GM19193 (cell line): ENCODE measurements around the gene ENTR1.

ENCODE experiments used
- POLR2A ChIP-seq: IDR thresholded peaks from 4 replicates; pipeline ENCODE4 v1.6.1; 2011; ENCODE audit not compliant: insufficient read depth, insufficient read length; ENCODE audit errors: extremely low read depth

ENTR1 gene

DNA sequence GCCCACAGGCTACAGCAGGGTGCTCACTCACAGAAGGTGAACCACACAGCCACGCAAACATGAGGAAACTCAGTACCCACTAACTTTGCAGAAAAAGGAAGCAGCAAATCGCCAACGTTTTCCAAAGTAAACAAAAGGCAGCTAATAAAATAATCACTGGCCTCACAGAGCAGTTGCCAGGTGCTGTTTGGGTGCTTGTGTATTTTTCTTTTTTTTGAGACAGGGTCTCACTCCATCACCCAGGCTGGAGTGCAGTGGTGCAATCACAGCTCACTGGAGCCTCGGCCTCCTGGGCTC, 14.2 kb downstream of the ENTR1 start:
- TF ChIP-seq POLR2A: no peak

DNA sequence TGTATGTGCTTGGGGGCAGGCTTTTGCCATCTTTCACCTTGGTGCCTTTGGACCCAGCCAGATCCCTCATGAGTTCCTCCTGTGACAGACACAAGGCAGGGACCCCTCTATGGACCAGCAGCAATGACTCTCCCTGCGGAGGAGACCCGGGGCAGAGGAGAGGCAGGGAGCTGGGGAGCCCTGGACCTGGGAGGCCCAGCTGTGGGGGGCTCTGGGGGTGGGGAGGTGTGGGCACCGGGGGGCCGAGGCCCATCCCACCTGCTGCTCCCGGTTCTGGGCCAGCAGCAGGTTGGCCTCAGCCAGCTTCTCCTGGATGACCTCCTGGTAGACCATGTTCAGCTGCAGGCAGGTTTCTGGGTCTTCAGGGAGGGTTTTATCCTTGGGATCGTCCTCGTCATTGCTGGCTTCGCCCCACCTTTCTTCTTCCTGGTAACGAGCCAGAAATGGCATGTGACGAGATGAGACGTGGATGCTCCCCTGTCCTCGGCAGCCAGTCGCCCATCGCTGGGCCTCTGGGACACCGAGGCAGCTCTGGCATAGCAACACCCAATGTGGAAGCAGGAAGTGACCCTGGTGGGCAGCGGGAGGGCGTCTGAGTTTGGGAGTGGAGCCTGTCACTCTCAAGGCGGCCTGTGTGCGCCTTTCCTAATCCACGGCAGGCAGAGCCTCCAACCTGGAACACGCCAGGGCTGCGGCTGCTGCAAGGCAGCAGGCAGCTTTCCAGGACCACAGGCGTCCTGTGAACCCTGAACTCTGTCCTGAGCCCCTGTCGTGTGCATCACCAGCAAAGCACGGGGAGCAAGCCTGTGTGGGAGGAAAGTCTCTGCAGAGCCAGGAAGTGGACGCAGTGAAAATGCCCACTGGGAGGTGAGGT, 14.8 kb downstream of the ENTR1 start:
- no peak for TF ChIP-seq POLR2A

DNA sequence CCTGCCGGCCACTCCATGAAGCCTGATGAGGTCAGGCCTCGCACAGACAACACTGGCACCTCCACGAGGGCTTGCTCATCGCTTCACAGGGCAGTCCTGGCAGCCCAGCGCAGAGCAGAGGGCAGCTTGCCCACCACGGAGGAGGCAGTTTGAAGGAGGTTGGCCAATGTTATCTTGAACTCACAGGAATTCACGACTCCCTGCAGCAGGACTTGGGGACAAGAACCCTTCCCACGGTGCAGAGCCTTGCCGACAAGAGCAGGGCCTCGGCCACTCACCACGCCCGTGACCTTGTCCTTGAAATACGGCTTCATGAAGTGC, 15.4 kb downstream of the ENTR1 start:
- no peak for TF ChIP-seq POLR2A

GRCh38 chr9:136394312-136395019, 15.9 kb downstream of the ENTR1 start:
- TF ChIP-seq POLR2A: no peak

DNA sequence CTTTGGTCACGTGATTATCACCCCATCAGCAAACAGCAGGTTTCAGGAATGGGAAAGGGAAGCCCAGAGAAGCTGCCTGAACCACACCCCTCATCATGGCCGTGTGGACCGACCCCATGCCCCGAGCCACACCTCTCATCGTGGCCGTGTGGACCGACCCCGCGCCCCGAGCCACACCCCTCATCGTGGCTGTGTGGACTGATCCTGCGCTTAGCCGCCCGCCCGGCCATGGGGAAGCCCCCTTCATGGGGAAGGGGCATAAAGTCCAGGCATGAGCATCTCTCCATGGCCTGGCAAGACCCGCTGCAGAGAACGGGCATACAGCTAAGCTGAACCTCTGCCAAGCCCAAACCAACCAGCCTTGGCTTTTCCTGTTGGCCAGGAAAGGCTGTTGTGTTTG, 16.9 kb downstream of the ENTR1 start:
- no peak for TF ChIP-seq POLR2A

DNA sequence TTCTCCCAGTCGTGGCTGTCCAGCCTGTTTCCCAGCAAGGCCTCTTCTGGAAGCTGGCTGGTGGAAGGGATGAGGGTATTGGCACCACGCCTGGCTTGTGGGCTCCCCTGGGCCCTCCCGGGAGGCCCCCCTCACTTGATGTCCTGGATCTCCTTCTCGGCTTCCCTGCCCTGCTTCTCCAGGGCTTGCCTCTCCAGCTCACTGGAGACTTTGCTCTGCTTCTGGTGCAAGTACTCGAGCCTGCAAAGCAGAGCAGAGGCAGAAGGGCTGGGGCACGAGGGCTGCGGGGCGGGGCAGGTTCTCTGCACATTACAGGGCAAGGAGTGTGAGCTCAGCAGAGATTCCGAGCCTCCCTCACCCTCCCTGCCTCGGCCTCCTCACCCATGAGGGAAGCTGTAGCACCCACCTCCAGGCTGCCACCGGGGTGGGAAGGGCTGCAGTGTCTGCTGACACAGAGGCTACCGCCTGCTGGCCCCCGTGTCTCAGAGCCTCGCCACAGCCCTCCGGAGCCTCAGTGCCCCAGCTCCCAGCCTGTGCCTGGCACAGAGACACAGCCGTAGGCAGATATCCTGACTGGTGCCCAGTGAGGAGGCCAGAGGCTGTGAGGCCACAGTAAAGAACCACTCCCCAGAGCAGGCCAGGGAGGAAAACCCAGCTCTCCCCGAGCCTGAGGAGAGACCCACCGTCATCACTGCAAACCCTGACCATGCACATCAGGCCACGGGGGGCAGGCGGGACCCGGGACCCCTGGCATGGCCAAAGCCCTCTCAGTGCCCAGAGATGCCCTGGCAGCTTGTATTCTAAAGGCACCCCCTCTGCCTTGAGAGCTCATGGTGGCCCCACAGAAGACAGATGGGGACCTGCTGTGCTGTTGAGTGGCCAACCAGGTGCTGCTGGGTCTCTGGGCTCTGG, 17.6 kb downstream of the ENTR1 start:
- no peak for TF ChIP-seq POLR2A

DNA sequence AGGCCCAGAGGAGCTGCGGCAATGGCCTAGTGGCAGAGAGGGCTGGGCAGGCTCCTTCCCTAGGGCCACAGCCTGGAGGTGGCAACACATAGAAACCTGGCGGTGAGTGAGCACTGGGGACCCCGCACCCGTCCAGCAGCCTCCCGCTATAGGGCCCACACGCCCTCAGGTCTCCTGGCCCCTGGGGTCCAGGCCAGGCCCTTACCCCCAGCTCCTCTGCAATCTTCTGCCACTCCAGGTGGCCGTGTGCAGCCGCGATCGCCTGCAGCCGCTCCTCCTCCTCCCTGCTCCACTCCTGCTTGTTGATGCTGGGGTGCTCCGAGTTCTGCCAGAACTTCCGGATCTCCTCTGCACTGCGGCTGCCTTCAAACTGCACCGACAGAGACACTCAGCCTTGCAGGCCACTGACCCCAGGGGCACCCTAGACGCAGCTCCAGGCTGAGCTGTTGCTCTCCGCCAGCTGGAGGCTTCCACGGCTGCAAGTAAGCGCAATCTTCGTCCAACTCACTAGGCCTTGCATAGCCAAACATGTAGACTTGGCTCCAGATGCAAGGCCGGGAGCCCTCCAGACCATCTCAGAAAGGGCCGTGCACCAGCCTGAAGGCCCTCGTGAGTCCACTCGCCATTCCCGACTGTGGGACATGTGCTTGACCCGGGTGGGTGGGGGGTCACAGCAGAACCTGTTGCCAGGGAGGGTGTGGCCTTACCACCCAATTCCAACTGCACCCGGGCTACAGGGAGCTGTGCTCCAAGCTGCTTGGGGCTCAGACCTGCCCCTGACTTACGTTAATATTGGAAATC, 18.5 kb downstream of the ENTR1 start:
- no peak for TF ChIP-seq POLR2A

- TF ChIP-seq POLR2A: no peak
These were observed 21.0 kb downstream of the ENTR1 start for GRCh38 chr9:136389396-136389795.

DNA sequence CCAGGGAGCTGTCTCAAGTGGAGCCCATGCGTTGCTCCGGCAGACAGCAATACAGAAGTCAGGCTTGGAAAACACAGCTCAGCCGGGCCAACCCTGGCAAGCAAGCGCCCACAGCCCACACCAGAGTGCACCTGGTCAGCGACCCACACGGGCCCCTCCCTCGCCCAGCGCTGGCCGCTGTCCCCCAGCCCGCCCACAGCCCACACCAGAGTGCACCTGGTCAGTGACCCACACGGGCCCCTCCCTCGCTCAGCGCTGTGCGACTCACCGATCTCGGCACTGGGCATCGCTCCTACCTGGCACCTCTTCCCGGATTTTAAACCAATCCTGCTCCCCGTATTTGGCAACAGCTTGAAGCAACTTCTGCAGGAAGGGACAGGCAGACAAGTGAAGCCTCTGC, 23.2 kb downstream of the ENTR1 start:
- TF ChIP-seq POLR2A: no peak

DNA sequence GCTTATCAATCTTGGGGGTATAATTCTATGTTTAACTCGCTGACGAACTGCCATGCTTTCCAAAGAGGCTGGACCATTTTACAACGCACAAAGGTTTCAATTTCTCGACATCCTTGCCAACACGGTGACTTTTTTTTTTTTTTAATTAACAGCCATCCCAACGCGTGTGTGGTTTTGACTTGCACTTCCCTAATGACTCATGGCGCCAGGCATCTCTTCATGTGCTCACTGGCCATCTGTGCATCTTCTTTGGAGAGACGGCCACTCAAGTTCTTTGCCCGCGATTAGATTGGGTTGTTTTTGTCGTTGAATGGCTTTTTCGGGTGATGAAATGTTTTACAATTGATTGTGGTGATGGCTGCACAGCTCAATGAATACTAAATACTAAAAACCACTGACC, 24.4 kb downstream of the ENTR1 start:
- TF ChIP-seq POLR2A: no peak

- TF ChIP-seq POLR2A: no peak
These were observed 25.4 kb downstream of the ENTR1 start for GRCh38 chr9:136385015-136385414.

DNA sequence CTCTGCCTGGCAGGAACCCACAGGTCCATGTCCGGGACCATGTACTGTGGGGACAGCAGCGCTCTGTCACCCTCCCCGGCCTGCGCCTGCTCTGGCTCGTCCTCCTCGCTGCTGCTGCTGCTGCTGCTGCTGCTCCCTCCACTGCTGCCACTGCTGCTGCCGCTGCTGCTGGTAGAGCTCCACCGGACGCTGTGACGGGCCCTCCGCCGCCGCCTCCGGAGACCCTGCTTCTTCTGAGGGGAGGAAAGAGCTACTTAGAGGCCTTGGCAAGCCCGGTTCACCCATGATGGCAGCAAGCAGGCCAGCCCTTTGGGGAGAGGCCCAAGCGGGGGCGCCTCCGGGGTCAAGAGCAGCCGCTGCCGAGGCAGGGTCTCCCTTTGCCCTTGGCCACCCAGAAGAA, 27.0 kb downstream of the ENTR1 start:
- TF ChIP-seq POLR2A: no peak

- no peak for TF ChIP-seq POLR2A
These were observed 28.4 kb downstream of the ENTR1 start for GRCh38 chr9:136381966-136382513.

DNA sequence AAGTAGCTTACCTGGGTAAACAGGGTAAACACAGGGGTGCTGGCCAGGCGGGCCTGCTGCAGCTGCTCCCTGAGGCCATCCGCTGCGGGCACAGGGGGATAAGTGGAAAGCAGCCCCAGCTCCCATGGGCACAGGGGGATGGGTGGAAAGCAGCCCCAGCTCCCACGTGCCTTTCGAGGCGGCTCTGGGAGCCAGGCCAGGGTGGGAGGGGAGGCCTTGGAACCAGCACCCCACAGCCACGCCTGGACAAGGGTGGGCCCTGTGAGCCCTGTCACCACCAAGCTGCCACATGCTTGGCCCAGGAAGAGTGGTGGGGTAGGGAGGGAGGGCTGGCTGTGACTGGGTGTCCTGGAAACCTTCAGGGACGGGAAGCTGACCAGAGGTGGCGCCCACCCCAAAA, 29.1 kb downstream of the ENTR1 start:
- TF ChIP-seq POLR2A: no peak
